T-helper 1 cell treated with Interleukin-12 subunit alpha and Interleukin-12 subunit beta and Interleukin-4 antibody, amounts not matched to agents 30 ng/mL and 1 ng/mL, for 36 hours (primary cell): ENCODE results near the gene AMY2B. TPM values are rescaled to one million over a fixed set of nuclear protein-coding genes. Genes with fewer than 3 reads are reported as not detected.
"Not testable (repeated sequence)": the region's sequence is repeated elsewhere in the genome, so short reads cannot be mapped to it uniquely, and the experiment has no call there.

Source experiments
- intact Hi-C: fragments of 100-400 bp; cut with micrococcal nuclease; formaldehyde crosslinking; loops from one replicate; pipeline ENCODE4 v1.15.1; 2024
- total RNA-seq: library from RNA; stranded (reverse); gene quantifications from 2 replicates; pipeline ENCODE4 v1.2.3, GENCODE V29; 2022

The AMY2B gene
- 6.5 and 7.1 TPM in 2 replicates for total RNA-seq

- intact Hi-C loops, result not testable (repeated sequence)
These were observed at the start of gene AMY2B for GRCh38 chr1:103571289-103571688. Gene AMY2B, plus strand, starts transcription at chr1:103571589. Its CDS starts 14 bp downstream, at chr1:103571603.

GRCh38 chr1:103523346-103523745 is 48.0 kb upstream of the AMY2B start:
- intact Hi-C loops, result no loop called here

GRCh38 chr1:103525114-103525606 is 46.2 kb upstream of the AMY2B start:
- intact Hi-C loops, result loop anchor here (1.0 to 5.0 kb wide), 2 partner anchors 10 to 163 kb away; no protein-coding TSS in a partner anchor

- intact Hi-C loops, result loop anchor here (1.0 to 5.0 kb wide), 3 partner anchors 11 to 164 kb away; no protein-coding TSS in a partner anchor
These were observed 45.5 kb upstream of the AMY2B start, which contains the start of gene RNPC3 for GRCh38 chr1:103525607-103526507. Gene RNPC3, plus strand, starts transcription at chr1:103525699. Its CDS starts 372 bp downstream, at chr1:103526071.

- intact Hi-C loops, result loop anchor here (2.0 to 5.0 kb wide), 2 partner anchors 15 to 165 kb away; no protein-coding TSS in a partner anchor
These were observed 44.1 kb upstream of the AMY2B start for GRCh38 chr1:103527331-103527730.

GRCh38 chr1:103529746-103530145 is 41.6 kb upstream of the AMY2B start:
- intact Hi-C loops, result loop anchor here (5.0 kb wide), 1 partner anchor 167 kb away; no protein-coding TSS in a partner anchor

- intact Hi-C loops, result no loop called here
These were observed 33.2 kb upstream of the AMY2B start for GRCh38 chr1:103538226-103538625.

GRCh38 chr1:103541431-103541830 is 30.0 kb upstream of the AMY2B start:
- intact Hi-C loops, result no loop called here

- intact Hi-C loops, result no loop called here
These were observed 24.9 kb upstream of the AMY2B start for GRCh38 chr1:103546496-103546895.

GRCh38 chr1:103547840-103548239 is 23.5 kb upstream of the AMY2B start:
- intact Hi-C loops, result no loop called here

GRCh38 chr1:103560427-103560826 is 11.0 kb upstream of the AMY2B start:
- intact Hi-C loops, result no loop called here

GRCh38 chr1:103561124-103561523 is 10.3 kb upstream of the AMY2B start:
- intact Hi-C loops, result not testable (repeated sequence)

GRCh38 chr1:103561643-103562395 is 9.6 kb upstream of the AMY2B start:
- intact Hi-C loops, result no loop called here

GRCh38 chr1:103563056-103563455 is 8.3 kb upstream of the AMY2B start:
- intact Hi-C loops, result no loop called here

- intact Hi-C loops, result no loop called here
These were observed 1.9 kb upstream of the AMY2B start for GRCh38 chr1:103569493-103569892.

GRCh38 chr1:103576065-103576464 is 4.7 kb downstream of the AMY2B start:
- intact Hi-C loops, result no loop called here

- intact Hi-C loops, result not testable (repeated sequence)
These were observed 5.4 kb downstream of the AMY2B start for GRCh38 chr1:103576784-103577183.

GRCh38 chr1:103582464-103582863 is 11.1 kb downstream of the AMY2B start:
- intact Hi-C loops, result no loop called here

- intact Hi-C loops, result no loop called here
These were observed 12.5 kb downstream of the AMY2B start for GRCh38 chr1:103583887-103584286.

GRCh38 chr1:103584537-103584936 is 13.1 kb downstream of the AMY2B start:
- intact Hi-C loops, result no loop called here

- intact Hi-C loops, result not testable (repeated sequence)
These were observed 31.4 kb downstream of the AMY2B start for GRCh38 chr1:103602740-103603139.

- intact Hi-C loops, result no loop called here
These were observed 45.0 kb downstream of the AMY2B start for GRCh38 chr1:103616362-103616761.
